NCI-H748 (cell line): ENCODE results near the gene KCNH2.
"Not testable (repeated sequence)": the region's sequence is repeated elsewhere in the genome, so short reads cannot be mapped to it uniquely, and the experiment has no call there.

Experiments
- DNase-seq: peaks from one replicate; lab custom pipeline; 2025; ENCODE audit not compliant: unreplicated experiment; lab: John Stamatoyannopoulos, UW

KCNH2 gene

DNA sequence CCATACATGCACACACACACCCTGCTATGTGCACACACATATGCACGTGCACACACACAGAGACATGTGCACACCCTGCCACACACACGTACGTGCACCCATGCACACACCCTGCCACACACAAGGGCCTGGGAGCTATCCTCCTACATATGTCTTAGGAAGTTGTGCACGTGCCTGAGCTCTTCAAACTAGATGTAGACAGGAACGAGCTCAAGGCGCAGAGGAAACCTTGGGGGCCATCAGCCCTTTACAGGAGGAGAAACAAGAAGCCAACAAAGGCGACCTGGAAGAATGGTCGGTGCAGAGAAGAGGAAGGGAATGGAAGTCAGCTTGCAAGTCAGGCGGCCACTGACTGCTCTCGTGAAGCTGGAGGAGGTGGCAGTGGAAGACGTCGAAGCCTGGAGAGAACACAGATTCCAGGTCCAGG, 67.1 kb downstream of the KCNH2 start:
- DNase-seq: no peak

GRCh38 chr7:150910305-150910995, 67.7 kb downstream of the KCNH2 start:
- DNase-seq: not testable (repeated sequence)

DNA sequence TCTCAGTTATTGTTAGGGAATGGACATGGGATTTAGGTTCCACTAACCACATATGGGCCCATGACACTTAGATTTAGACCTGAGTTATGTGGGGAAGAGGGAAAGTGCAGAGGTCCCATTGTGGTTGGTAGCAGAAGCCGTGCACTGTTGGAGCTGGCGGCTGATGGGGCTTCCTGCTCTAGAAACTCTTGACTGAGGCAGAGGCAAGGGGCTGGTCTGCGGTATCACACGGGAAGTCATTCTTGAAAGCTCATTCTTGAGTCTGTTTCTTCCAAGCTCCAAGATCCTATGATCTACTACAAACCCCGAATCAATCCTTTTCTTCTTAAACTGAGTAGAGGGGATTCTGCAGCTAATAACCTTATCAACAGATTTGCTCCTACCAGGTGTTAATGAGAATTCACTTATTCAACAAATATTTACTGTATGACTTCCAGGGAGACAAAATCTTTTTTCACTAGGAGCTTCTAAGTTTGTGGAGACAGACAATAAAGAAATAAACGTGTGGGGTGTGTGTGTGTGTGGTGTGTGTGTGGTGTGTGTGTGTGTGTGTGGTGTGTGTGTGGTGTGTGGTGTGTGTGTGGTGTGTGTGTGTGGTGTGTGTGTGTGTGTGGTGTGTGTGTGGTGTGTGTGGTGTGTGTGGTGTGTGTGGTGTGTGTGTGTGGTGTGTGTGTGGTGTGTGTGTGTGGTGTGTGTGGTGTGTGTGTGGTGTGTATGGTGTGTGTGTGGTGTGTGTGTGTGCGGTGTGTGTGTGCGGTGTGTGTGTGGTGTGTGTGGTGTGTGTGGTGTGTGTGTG, 68.7 kb downstream of the KCNH2 start:
- DNase-seq: no peak

DNA sequence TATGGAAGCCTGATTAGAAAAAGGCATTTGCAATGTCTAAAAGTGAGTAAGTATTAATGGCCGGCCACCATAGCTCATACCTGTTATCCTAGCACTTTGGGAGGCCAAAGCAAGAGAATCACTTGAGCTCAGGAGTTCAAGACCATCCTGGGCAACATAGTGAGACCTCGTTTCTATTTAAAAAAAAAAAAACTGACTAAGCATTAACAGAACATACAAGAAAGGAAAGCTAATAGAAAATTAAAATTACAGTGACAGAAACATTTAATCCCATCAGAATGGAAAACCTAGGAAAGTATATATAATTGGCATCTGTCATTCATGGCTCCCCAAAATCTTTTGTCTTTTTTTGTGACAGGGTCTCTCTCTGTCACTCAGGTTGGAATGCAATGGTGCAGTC, 69.9 kb downstream of the KCNH2 start:
- DNase-seq: no peak

- no peak for DNase-seq
Measured at GRCh38 chr7:150904011-150904909, 73.9 kb downstream of the KCNH2 start.

- DNase-seq: peak; percentile 13
Measured at GRCh38 chr7:150903606-150904005, 74.5 kb downstream of the KCNH2 start.

- no peak for DNase-seq
Measured at GRCh38 chr7:150902078-150903033, 75.8 kb downstream of the KCNH2 start.

- no peak for DNase-seq
Measured at GRCh38 chr7:150901160-150902035, 76.7 kb downstream of the KCNH2 start.

DNA sequence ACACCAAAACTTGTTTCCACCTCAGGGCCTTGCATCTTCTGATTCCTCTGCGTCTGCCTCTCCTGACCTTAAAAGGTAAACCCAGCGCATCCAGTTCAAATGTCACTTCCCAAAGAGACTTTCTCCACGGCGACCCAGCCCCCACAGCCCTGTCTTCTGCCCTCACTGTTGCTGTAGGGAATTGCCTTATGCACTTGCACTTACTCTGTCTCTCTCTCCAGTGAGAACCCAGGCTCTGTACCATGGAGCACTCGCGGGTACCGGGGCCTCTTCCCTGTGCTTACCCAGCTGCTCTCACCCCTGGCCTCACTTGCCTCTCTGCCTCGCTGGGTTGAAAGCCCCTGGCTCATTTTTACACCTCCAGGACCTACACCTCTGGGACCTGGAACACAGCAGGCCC, 77.4 kb downstream of the KCNH2 start:
- no peak for DNase-seq

DNA sequence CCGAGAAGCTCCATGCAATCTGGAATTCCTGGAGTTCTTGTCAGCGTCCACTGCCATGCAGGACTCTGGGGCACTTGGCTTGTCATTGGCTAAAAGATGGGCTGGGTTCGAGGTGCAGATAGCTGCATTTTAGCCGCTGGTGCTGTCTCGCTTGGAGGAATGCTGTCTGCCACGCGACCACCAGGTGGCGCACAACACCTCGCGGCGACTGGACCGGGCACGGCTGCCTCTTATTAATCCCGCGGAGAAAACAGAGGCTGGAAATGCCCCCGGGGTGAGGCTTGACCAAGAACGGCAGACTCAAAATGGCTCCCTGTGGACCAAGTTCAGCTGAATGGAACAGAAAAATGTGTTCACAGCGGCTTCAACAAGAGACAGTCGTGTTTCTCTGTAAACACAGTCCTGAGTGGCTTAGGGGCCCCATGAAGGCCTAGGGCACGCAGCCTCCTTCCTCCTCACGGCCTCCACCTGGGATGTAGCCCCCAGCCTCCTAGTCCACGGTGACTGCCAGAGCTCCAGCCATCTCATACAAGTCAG, 79.6 kb downstream of the KCNH2 start:
- peak; percentile 79 for DNase-seq

DNA sequence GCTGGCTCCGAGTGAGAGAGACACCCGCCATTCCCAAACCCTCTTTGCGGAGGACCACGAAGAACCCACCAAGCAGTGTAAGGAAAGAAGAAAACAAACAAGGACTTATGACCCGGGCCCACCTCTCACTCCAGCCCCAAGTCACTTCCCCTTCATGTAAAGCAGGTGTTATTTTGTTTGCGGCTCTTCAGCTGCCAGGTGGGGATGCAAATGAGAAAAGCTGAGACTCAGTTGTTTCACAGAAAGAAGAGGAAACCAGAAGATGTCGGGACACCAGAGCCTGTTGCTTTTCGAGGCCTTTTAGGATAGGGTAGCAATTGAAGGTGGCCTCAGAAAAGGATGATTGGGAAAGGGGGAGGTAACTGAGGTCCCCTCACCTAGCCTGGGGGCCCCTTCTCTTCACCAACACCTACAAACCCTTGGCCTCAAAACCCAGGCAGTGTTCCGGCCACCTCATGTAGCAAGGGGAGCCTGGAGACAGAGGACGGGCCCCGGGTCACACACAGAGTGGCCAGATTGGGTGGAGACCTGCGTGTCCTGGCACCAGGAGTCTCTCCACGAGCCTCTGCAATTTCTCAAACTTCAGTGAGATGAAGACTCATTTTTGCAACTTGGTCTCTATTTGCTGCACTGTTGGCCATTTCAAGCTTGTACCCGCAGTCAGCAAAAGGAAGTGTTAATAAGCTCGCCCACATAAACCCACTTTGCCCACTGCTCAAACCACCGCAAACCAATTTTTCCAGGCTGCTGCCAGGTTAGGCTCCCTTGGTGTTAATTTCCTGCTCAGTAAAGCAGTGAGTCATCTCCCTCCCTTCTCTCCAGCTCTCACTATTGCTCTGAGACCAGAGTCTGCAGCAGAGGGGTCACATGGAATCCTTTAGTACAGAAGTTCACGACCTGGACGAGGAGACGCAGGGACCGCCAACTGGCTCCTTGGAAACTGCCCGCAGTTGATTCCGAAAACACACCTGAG, 80.3 kb downstream of the KCNH2 start:
- DNase-seq: no peak

GRCh38 chr7:150896562-150897209, 81.4 kb downstream of the KCNH2 start:
- no peak for DNase-seq

DNA sequence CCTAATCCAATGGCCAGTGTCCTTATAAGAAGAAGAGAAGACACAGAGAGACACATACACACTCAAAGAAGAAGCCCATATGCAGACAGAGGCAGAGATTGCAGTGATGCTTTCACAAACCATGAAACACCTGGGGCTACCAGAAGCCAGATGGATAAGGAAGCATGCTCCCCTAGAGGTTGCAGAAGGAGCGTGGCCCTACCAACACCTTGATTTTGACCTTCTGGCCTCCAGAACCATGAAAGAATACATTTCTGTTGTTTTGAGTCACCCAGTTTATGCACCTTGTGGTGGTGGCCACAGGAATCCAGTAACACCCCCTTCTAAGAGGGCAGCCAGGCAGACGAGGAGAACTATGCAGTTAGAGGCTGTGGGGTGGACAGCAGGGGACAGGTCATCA, 82.3 kb downstream of the KCNH2 start:
- DNase-seq: no peak
